ENCODE results near the gene KRI1. TPM values are rescaled to one million over a fixed set of nuclear protein-coding genes. Genes with fewer than 3 reads are reported as not detected.

Gene KRI1
- total and polyA plus RNA-seq, 2 experiments from 2014 or later: 23.8 to 43.2 TPM

GRCh38 chr19:10548746-10549276 is 17.0 kb downstream of the KRI1 start:
- TF ChIP-seq REST (IDR thresholded peaks at IDR 0.05; ENCODE audit: unreplicated experiment) (no peak), NANOG (IDR thresholded peaks at IDR 0.05; ENCODE audit: borderline replicate concordance) (no peak), ZNF114 (CRISPR knock-in tag; IDR thresholded peaks at IDR 0.05) (no peak), ZNF462 (CRISPR knock-in tag; IDR thresholded peaks at IDR 0.05) (no peak), POLR2AphosphoS5 (IDR thresholded peaks at IDR 0.05; ENCODE audit: low read depth) (no peak), ETS1 (IDR thresholded peaks at IDR 0.05) (no peak), CTCF (conservative IDR thresholded peaks at IDR 0.05; ENCODE audit: low read depth in 2 of 2) (no peak), ZNF331 (CRISPR knock-in tag; IDR thresholded peaks at IDR 0.05; ENCODE audit: low read depth) (no peak)
- no peak overlapping the region for H3K27ac Mint-ChIP-seq
- no peak overlapping the region for H3K27ac ChIP-seq (ENCODE audit: low read depth)
- H2AFZ ChIP-seq: no peak overlapping the region
- no peaks in the 10 kb centered on the region for H3K27me3 ChIP-seq (ENCODE audit: insufficient read depth)
- H3K4me2 ChIP-seq: no peak overlapping the region
- H3K36me3 ChIP-seq (ENCODE audit: insufficient read depth): peaks cover 16% of the 10 kb centered on the region; the same call in 1 of the 2 replicates
- H3K4me3 ChIP-seq: no peak overlapping the region
- no peaks in the 10 kb centered on the region for H3K9me3 Mint-ChIP-seq
- ATAC-seq (no peak), DNase-seq (ENCODE audit: low spot score) (no peak)
- H3F3A ChIP-seq (replicated peaks; ENCODE audit: low read depth): peaks cover 23% of the 10 kb centered on the region
- H3K4me3 Mint-ChIP-seq: no peak overlapping the region
- peaks cover 11% of the 10 kb centered on the region for H4K20me1 ChIP-seq (replicated peaks; ENCODE audit: insufficient read depth)
- H3K27me3 Mint-ChIP-seq (ENCODE audit: insufficient read depth, low read depth, poor library complexity): peaks cover 15% of the 10 kb centered on the region
- peaks cover 63% of the 10 kb centered on the region for H3K36me3 Mint-ChIP-seq (ENCODE audit: low read depth)
- H3K4me1 ChIP-seq (ENCODE audit: insufficient read depth): no peaks in the 10 kb centered on the region; the same call in 1 of the 2 replicates
- H3K9me2 ChIP-seq (ENCODE audit: insufficient read depth): no peaks in the 10 kb centered on the region
- no peaks in the 10 kb centered on the region for H3K4me1 Mint-ChIP-seq
- H3K79me2 ChIP-seq (replicated peaks; ENCODE audit: insufficient read depth): peaks cover 17% of the 10 kb centered on the region

Data from GM23338 (cell line).